Fibroblast of peridontal ligament (primary cell): ENCODE measurements around the gene NAALADL2.

Source experiments
- DNase-seq: peaks from one replicate; pipeline ENCODE4 v3.0.0-alpha.2; 2010; ENCODE audit errors: extremely low read depth

The NAALADL2 gene

DNA sequence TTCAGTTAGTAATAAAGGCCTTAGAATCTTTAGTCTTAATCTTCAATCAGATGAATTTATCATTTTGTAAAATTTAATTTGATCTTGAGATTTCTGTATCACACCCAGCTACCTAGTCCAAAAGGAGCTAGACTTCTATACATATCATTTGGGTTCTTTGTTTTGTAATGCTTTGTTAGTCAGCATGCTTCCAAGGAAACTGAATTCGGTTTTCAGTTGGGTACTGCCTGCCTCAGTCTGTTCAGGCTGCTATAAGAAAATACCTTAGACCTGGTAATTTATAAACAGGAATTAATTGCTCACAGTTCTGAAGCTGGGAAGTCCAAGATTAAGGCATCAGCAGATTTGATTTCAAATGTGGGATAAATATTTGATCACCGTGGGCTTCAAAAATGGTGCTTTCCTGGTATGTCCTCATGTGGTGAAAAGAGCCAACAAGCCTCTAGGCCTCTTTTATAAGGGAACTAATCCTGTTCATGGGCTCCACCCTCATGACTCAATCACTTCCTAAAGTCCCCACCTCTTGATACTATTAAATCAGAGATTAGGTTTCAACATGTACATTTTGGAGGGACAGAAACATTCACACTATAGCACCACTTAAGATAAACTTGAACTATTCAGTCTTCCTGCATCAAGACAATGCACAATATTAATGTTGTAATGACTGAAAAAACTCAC, 800.7 kb downstream of the NAALADL2 start:
- no peak for DNase-seq

DNA sequence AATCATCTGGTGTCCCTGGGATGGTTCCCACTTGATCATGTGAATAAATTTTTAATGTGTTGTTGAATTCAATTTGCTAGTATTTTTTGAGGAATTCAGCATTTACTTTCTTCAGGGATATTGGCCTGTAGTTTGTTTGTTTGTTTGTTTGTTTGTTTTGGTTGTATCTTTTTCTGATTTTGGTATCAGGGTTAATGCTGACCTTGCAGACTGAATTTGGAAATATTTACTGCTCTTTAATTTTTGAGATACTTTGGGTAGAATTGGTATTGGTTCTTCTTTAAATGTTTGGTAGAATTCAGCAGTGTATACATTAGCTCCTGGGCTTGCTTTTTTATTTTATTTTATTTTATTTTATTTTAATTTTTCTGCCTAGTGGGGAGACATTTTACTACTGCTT, 803.7 kb downstream of the NAALADL2 start:
- DNase-seq: no peak

DNA sequence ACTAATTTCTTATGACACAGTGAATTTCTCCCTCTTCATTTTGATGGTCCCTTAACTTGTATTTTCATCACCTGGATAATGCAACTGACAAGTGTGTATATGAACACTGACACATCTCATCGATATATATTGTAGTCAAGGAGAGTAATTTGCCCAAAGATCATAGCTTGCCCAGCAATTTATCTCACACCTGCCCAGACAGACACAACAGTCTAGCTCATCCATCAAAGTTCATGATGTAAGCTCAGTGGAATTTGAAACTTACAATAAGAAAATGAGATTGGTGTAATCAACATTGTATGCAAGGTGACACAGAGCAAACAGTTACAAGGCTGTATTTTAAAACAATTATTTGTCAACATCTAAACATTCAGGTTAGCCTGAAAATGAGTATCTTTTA, 805.8 kb downstream of the NAALADL2 start:
- DNase-seq: no peak

DNA sequence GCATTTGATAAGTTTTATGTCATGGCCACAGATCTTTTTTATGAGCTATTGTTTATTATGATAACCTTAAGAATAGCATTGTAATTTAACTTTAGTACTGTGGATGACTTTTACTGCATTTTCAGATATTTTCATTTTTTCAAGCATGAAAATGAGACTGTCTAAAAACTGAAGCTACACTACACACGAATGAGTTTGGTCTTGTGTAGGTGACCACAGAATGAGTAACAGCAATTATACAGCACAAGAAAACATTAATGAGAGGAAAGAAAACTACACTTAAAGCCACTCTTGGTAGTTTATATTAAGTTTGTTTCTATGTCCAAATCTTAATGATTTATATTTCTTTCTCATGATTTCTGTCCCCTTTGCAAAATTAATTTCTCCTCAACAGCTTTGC, 809.2 kb downstream of the NAALADL2 start:
- DNase-seq: peak; percentile 19

DNA sequence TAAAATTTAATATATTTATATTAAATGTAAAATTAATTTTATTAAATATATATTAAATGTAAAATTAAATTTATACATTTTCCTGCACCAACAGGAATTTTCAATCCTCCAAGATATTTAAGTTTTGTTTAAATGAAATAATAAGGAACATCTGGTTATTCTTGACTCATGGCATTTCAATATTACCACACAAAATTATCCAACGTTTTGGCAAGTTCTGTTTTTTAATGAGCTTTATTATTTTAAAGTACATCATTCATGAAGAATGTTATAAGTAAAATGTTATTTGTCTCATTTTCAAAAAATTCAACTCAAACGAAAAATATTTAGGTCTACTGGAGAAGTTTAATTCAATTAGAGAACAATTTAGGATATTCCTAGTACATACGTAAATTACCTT, 811.4 kb downstream of the NAALADL2 start:
- peak; percentile 82 for DNase-seq

DNA sequence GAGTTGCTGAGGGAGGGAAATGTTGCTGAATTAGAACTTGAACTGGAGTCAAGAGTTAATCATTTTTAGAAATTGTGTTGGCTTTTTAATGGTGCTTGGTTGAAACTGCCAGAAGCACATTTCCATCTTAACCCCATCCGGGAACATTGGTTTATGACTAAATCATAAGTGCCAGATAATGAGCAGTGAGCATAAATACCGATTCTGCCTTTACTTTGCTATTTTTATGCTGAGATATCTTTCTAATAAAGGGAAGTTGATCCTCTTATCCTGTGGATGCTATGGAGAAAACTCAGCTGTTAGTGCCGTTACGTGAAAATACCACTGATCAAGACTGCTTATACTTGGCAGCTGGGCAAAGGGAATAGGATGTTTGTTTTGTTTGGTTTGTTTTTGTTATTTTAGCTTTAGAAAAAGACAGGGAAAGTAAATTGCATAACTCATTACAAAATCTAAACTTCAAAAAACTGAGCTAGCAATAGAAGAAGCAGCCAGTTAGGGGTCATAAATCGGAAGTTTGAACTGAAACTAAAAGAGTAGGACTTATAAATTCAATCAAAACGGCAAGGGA, 813.1 kb downstream of the NAALADL2 start:
- peak; percentile 70 for DNase-seq

DNA sequence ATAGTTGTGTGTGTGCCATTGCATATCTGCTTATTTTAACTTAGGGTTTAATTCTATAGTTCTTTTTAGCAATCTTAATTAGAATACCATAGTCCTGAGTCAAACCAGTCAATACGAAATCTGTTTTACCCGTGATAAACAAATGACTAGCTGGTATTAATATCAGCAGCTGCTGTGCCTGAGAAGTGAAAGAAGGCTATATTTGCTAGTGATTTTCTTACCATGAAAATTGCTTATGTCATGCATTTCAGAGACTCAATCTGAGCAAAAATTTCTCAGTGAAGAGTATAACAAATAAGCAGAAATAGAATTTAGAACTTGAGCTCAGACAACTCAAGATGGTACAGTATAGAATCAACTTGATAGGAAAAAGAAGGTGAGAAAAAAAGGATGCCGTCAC, 820.4 kb downstream of the NAALADL2 start:
- DNase-seq: peak; percentile 29

DNA sequence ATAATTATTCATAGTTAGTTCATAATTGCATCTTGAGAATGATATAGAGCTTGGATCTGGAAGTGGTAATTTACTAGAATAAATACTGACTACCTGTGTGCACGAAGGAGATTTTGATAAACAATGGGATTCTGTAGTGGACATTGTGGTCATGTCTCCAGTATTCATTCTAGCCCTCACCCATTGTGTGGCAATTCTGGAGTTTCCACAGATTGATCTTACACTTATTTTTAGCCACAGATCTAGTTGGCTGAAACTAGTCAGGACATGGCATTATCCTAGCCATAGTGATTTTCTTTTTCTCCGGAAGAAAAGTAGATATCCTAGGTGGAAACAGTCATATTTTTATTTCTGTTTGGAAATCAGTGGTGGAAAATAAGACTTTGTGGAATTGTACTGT, 833.1 kb downstream of the NAALADL2 start:
- DNase-seq: peak; percentile 41

DNA sequence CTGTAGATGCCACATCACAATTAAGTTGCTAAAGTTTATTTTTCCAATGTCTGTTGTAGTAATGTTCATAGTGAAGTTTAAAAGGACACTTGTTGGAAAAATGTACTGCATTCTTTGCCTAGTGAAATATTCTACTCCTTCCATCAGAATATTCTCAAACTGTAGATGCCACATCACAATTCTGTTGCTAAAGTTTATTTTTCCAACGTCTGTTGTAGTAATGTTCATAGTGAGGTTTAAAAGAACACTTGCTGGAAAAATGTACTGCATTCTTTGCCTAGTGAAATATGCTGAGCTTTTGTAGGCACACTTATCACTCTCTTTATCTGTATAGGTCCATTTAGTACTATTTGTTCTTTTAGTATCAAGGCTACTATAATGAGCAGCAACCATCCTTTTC, 836.1 kb downstream of the NAALADL2 start:
- peak; percentile 76 for DNase-seq

DNA sequence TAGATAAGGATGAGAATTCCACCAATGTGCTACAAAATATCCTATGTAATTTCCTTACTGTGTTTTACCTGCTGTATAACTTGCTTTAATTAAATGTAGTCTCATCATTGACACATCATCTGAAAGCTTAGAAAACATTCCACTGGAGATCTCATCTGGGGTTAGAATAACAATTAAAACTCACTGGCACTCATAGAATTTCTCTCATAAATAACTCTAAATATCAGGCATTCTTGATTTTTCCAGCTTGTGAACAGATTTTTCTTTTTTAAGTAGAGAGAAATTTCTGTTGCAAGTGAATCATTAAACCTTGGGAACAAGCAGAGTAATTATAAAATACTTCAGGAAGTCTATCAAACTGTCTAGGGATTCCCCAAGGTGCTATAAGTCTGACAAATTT, 843.8 kb downstream of the NAALADL2 start:
- no peak for DNase-seq

DNA sequence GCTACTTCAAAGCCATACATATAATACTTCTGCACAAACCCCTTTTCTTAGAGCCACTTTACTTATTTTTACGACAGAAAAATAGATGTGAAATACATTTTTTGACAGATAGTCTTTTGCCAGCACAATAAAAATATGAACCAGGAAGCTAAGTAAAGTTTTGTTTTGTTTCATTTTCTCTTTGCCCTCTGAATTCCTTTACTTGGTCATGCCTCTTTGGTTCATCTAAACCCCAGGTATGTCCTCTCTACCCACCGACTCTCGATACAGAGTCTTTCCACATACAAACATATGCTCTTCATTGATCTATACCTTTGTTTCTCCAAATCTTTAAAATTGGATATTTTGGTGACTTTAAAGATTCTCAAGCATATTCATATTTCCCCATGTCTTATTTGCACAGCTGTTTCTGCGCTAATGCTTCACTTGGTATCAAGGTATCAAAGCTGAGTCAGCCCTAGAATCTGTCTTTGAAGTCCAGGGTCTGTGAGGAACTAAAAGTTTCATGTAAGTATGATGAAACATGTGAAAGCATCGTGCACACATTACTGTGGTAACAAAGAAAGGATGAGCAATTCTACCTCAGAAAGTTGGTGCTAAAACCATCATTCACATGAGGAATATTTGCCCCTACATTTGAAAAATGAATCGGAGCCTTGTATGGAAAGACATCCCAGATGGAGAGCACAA, 845.4 kb downstream of the NAALADL2 start:
- no peak for DNase-seq

DNA sequence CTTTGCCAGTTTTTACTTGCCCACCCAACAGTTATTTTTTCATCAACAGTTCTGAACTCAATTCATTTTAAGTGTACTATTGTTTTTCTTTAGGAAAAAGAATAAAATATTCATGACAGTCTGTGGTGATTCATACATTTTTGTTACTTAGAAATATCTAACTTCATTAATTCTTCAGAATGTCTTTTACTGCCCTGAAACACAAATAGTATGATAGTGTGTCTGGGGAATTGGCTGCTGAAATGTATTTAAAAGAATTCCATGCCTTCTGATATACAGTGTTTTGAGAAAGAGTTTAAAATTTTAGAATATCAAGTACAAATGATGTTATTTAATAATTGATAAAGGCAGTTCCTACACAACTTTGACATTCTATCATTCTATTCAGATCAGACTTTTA, 854.1 kb downstream of the NAALADL2 start:
- peak; percentile 55 for DNase-seq

DNA sequence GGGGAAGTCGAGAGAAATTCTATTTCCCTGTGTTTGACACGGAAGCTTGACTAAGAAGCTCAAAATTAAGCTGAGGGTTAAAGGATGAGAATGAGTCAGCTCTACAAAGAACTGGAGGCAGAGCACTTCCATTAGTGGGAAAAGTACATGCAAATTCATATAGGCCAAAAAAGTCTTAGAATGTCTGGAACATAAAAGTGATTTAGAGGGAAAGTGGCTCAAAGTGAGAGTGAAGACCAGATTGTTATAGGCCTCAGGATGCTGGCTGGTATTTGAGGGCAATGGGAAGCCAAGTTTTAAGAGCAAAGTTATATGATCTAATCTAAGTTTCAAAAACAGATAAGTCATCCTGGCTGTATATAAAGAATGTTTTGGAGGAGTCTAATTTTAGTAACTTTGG, 857.3 kb downstream of the NAALADL2 start:
- DNase-seq: peak; percentile 51

DNA sequence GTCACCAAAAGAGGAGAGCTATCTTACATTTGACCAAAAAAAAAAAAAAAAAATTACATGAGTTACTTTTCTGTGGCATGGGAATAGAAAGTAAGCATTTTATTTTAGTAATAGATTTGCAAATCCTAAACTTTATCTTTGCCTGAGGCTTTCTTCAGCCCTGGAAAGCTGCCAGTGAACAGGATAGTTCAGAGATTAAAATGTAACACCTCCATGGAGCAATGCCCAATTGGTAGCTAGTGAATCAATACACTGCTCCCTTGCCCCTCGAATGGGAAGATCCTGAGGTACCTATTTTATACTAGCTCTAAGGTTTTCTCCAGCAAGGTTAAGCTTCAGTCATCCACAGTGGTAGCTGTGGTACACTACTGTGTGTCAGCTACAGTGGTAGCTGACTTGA, 867.1 kb downstream of the NAALADL2 start:
- no peak for DNase-seq

DNA sequence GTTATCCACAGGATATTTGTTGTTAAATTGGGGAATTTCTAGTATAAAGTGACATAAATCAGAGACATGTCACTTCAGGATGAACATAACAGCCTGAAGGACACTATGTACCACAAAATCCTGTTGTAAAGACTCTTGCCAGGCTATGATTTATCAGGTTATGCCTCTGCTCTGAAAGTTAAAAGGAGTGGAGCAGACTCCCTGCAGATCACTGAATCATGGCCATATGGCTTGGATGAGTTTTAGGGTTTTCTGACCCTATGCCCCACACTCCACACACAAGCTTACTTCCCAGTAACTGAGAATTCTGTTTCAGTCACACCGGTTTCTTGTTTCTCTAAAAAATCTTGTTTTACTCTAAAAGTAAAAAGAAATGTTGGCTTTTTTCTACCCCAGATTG, 869.4 kb downstream of the NAALADL2 start:
- DNase-seq: no peak

DNA sequence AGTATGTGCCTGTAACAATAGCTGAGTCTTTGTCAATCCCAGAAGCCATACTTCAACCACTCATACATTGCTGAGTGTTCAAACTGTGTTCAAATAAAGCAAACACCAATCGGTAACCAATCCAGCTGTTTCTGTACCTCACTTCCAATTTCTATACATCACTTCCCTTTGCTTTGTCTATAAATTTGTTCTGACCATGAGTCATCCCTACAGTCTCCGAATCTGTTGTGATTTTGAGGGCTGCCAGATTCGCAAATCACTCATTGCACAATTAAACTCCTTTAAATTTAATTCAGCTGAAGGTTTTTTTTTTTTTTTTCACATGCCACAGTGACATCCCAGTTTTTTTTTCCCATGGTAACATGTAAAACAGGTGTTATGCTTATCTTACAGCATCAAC, 870.3 kb downstream of the NAALADL2 start:
- no peak for DNase-seq

DNA sequence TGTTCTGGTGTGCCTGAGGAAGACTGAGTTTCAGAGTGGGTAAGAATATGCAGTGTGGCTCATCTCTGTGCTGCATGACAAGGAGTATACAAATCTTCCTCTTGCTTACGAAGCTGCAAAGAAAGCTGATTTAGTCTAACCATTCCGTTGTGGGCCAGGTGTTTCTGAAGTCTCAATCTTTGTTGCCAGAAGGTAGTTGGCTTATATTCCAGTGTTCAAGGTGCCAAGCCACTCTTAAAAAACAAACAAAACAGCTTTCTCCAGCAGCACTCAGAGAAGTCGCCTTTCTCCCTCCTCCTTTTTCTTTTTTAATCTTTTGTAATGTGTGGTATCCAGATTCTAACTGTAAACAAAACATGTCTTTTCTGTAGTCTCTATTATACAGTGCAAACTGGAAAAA, 872.4 kb downstream of the NAALADL2 start:
- no peak for DNase-seq

DNA sequence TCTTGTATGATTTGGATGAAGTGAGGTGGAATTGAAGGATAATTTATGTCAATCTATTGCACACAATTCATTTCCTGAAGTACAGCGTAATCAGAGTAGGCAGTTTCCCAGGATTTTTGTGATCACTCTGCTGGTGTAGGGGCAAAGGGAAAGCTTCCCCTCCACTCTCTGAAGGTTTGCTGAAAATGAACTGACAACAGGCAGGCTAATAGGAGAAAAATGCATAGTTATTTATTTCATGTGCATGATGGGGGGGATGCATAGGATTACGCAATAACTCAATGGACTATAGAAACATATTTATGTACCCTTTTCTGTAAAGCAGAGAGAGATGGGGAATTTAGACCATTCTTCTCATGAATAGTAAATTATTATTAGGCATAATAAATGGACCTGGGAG, 872.9 kb downstream of the NAALADL2 start:
- DNase-seq: no peak

DNA sequence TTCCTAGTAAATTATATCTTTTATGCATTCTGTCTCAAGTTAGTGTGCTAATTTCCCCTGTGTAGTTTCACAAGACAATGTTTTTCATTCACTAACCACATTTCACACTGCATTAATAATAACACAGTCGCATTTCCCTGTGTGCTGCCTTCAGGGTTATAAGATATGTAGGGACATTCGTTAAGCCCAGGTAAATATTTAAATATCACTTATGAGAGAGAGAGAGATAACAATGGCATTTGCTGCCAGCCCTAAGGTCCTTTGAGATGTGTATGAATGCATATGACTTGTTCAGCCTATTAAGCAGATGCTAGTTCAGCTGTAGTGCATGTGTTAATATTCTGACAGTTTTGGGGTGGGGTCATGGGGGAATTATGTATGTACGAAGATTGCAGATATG, 876.7 kb downstream of the NAALADL2 start:
- DNase-seq: no peak

DNA sequence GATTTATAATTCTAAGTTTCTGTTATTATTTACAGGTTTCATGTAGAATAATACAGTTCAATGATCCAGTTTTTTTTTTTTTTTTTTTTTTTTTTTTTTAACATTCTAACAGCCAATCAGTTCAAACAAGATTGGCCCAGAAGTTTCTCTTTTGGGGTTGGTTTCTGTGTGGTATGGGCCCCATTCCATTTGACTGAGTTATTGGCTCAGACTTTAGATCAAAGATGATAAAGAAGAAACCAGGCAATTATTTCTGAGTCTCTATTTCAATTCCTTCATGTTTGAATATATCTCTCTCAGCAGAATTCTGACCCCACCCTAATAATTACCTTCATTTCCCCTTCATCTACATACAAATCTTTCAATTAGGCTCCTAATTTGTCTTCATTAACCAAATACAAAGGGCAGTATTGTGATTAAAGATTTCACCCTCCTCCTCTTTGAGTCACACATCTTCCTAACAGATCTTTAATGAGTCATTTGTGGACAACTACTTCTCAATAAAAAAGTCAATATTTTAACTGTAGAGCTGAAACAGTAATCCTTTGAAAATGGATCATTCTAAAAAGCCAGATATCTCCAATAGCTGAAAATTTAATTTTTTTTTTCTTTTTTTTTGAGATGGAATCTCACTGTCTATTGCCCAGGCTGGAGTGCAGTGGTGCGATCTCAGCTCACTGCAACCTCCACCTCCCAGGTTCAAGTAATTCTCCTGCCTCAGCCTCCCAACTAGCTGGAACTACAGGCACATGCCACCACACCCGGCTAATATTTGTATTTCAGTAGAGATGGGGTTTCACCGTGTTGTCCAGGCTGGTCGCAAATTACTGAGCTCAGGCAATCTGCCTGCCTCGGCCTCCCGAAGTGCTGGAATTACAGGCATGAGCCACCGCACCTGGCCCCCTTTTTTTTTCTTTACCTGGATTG, 878.8 kb downstream of the NAALADL2 start:
- DNase-seq: peak; percentile 43

DNA sequence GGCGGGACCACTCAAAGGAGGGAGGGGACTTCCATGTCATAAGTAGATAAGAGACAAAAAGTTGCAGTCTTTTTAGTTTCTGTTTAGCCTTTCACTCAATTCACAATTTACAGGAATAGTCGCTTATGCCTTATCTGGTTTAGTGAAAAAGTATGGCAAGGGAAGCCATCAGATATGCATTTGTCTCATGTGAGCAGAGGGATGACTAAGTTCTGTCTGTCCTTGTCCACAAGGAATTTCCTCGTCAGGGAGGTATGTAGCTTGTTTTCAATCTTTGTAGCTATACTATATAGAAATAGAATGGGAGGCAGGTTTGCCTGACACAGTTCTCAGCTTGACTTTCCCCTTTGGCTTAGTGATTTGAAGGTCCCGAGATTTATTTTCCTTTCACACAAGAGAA, 882.8 kb downstream of the NAALADL2 start:
- no peak for DNase-seq

DNA sequence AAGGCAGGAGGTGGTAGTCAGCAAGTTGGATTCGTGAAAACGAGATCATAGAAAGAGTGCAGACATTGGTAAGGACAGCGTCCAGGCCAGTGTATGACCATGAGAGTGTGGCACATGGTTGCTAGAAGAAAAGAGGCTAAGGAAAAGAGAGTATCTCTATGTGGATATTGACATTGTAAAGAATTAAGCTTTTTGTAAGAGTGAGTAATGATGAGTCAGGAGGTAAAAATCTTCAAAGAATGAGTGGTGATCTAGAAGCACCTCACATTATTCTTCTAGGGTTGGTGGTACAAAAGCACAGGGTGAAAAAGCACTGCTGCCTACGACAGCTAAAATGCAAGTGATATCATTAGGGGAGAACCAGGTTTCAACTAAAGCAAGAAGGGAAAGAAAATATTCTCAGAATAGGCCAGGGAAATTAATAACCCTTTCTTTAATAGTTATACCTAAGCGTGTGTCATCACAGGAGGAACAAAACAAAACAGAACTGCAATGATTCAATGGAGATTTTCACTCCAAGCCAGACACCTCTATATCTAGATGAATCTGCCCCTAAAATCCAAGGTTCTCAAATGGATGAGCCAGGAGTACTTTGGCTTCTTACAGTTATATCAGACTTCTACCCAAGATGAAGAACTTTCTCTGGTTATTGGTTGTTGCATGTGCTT, 884.7 kb downstream of the NAALADL2 start:
- peak; percentile 40 for DNase-seq
